ENCODE results near the gene GLE1.
"Not testable (repeated sequence)": the region's sequence is repeated elsewhere in the genome, so short reads cannot be mapped to it uniquely, and the experiment has no call there.

GLE1 gene

DNA sequence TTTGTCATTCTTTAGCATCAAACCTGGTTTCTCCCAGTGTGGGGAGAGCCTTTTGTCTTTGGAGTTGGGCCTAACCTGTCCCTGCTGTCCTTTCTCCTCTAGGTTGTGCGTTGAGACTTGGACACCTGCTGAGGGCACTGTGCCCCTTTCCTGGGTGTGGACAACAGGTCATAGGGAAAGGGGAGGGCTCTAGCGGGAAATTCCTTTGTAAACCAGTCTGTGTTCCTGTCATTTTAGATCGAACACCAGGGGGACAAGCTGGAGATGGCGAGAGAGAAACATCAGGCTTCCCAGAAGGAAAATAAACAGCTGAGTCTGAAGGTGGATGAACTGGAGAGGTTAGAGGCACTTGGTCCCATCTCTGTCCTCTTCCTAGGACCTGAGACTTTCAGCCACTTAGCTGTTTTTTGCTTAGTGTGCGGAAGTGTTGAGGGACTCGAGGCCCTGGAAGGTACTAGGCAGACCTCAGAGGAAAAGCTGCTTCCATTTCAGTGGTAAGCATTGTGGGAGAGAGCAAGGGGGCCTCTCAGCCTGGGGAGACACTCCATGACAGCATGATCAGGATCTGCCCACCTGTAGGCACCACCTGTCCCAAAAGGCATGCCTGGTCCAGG, 8.6 kb upstream of the GLE1 start:
- Histone ChIP-seq H2AFZ (ENCODE audit: low read length, unreplicated experiment) (no peak overlapping the region), H3K4me1 (ENCODE audit: control insufficient read depth, insufficient read depth, low read length, unreplicated experiment) (peaks cover 4% of the 10 kb centered on the region), H3K27ac (ENCODE audit: low read depth, low read length) (no peak overlapping the region), H3K27me3 (ENCODE audit: insufficient read depth, low read length) (no peaks in the 10 kb centered on the region), H3K4me3 (ENCODE audit: low read depth, low read length) (no peak overlapping the region), H3K79me2 (ENCODE audit: control insufficient read depth, insufficient read depth, low read length, unreplicated experiment) (no peaks in the 10 kb centered on the region), H3K36me3 (ENCODE audit: insufficient read depth, low read length) (peaks cover 10% of the 10 kb centered on the region)

DNA sequence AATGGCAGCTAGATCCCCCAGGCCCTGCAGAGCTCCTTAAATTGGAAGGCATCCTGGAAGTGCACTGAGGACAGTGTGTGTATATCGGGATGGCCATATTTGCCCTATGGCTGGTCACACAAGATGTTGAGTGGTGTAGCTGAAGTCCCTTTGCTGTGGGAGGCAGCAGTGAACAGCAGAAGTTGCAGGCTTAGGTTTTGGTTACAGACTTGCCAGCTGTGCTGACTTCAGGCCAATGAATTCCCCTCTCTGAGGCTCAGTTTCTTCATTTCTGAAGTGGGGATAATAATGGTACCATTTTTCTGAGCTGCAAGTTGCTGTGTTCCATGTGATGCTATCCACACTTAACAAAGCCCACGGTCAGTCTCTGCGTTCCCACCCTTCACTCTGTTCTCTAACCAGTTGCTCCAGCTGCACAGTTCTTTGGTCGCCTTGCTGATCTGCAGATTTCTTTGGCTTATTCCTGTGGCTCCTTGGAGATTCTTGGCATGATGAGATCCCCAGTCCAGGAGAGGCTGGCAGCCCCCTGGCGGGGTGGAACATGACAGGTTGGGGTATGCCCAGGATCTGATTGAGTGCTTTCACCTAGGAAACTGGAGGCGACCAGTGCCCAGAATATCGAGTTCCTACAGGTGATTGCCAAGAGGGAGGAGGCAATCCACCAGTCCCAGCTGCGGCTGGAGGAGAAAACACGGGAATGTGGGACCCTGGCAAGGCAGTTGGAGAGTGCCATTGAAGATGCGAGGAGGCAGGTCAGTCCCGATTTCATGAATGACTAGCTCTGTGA, 6.5 kb upstream of the GLE1 start:
- Histone ChIP-seq H2AFZ (ENCODE audit: low read length, unreplicated experiment) (no peak overlapping the region), H3K27me3 (ENCODE audit: insufficient read depth, low read length) (no peaks in the 10 kb centered on the region), H3K36me3 (ENCODE audit: insufficient read depth, low read length) (peaks cover 15% of the 10 kb centered on the region)

GRCh38 chr9:128498911-128499310, 5.6 kb upstream of the GLE1 start:
- Histone ChIP-seq H3K27ac (ENCODE audit: low read depth, low read length) (no peak overlapping the region), H3K27me3 (ENCODE audit: insufficient read depth, low read length) (no peaks in the 10 kb centered on the region), H3K4me1 (ENCODE audit: control insufficient read depth, insufficient read depth, low read length, unreplicated experiment) (peaks cover 8% of the 10 kb centered on the region), H3K36me3 (ENCODE audit: insufficient read depth, low read length) (peaks cover 15% of the 10 kb centered on the region), H3K4me3 (ENCODE audit: low read depth, low read length) (no peak overlapping the region), H2AFZ (ENCODE audit: low read length, unreplicated experiment) (no peak overlapping the region), H3K79me2 (ENCODE audit: control insufficient read depth, insufficient read depth, low read length, unreplicated experiment) (no peaks in the 10 kb centered on the region)

More for the DNA sequence above, 6.5 kb upstream of the GLE1 start:
- H3K79me2 ChIP-seq (ENCODE audit: control insufficient read depth, insufficient read depth, low read length, unreplicated experiment), result no peaks in the 10 kb centered on the region
- H3K4me1 ChIP-seq (ENCODE audit: control insufficient read depth, insufficient read depth, low read length, unreplicated experiment), result peaks cover 6% of the 10 kb centered on the region
- no peak overlapping the region for H3K4me3 ChIP-seq (ENCODE audit: low read depth, low read length)
- H3K27ac ChIP-seq (ENCODE audit: low read depth, low read length), result no peak overlapping the region

- H3K79me2 ChIP-seq (ENCODE audit: control insufficient read depth, insufficient read depth, low read length, unreplicated experiment), result peaks cover 2% of the 10 kb centered on the region
- H3K4me1 ChIP-seq (ENCODE audit: control insufficient read depth, insufficient read depth, low read length, unreplicated experiment), result peaks cover 9% of the 10 kb centered on the region
- no peak overlapping the region; the same call in 1 of the 2 replicates for H3K27ac ChIP-seq (ENCODE audit: low read depth, low read length)
- H3K27me3 ChIP-seq (ENCODE audit: insufficient read depth, low read length), result no peaks in the 10 kb centered on the region
- H3K36me3 ChIP-seq (ENCODE audit: insufficient read depth, low read length), result peaks cover 15% of the 10 kb centered on the region
- no peak overlapping the region for H2AFZ ChIP-seq (ENCODE audit: low read length, unreplicated experiment)
- H3K4me3 ChIP-seq (ENCODE audit: low read depth, low read length), result no peak overlapping the region
Observed at GRCh38 chr9:128499920-128500319, 4.6 kb upstream of the GLE1 start.

DNA sequence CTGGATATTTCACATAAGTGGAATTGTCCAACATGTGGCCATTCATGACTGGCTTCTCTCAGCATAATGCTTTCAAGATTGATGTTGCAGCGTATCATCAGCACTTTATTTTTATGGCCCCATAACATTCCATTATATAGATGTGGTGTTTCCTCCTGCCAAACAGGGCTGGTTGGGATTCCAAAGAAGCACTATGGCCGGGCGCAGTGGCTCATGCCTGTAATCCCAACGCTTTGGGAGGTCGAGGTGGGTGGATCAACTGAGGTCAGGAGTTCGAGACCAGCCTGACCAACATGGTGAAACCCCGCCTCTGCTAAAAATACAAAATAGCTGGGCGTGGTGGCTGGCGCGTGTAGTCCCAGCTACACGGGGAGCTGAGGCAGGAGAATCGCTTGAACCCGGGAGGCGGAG, 1.1 kb upstream of the GLE1 start:
- Histone ChIP-seq H3K4me1 (ENCODE audit: control insufficient read depth, insufficient read depth, low read length, unreplicated experiment) (peaks cover 14% of the 10 kb centered on the region), H3K79me2 (ENCODE audit: control insufficient read depth, insufficient read depth, low read length, unreplicated experiment) (peaks cover 15% of the 10 kb centered on the region), H3K4me3 (ENCODE audit: low read depth, low read length) (peak overlapping the region; percentile 97)
- H2AFZ ChIP-seq (ENCODE audit: low read length, unreplicated experiment); H3K27me3 ChIP-seq (ENCODE audit: insufficient read depth, low read length); H3K27ac ChIP-seq (ENCODE audit: low read depth, low read length); H3K36me3 ChIP-seq (ENCODE audit: insufficient read depth, low read length): not testable (repeated sequence)

DNA sequence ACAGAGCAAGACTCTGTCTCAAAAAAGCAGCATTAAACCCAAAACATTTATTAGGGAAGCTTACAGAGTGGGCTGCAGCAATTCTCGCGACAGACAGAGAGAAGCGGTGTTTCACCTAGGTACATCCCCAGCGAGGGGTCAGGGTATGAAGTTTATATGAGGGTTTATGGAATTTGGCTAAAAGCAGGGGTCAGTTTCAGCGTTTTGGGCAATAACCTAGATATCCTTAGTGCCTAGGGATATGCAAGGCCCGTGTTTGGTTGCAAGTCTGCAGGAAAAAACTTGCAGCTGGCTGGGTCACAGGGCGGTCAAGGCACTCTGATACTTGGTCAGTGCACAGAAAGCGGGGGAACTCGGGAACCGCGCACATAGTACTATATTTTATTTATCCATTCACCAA, 649 bp upstream of the GLE1 start:
- Histone ChIP-seq H3K4me3 (ENCODE audit: low read depth, low read length) (peak overlapping the region; percentile 97), H2AFZ (ENCODE audit: low read length, unreplicated experiment) (no peak overlapping the region), H3K27ac (ENCODE audit: low read depth, low read length) (no peak overlapping the region)

DNA sequence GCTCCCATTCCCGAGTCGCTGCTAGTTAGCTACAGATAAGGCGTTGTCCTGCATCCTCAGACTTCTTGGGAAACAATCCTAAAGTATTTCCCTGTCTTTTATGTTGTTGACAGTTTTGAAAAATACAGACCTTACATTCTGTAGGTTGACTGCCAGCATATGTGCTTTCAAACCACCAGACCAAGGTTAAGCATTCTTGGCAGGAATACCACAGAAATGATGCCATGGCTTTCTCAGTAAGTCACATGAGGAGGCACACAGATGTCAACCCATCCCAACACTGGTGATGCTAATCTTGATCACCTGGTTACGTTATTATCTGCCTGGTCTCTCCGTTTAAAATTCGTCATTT, 871 bp downstream of the GLE1 start:
- no peak overlapping the region for H3K27ac ChIP-seq (ENCODE audit: low read depth, low read length)
- H3K4me1 ChIP-seq (ENCODE audit: control insufficient read depth, insufficient read depth, low read length, unreplicated experiment), result peaks cover 14% of the 10 kb centered on the region

More for the DNA sequence above, 649 bp upstream of the GLE1 start:
- H3K79me2 ChIP-seq (ENCODE audit: control insufficient read depth, insufficient read depth, low read length, unreplicated experiment), result peaks cover 15% of the 10 kb centered on the region
- H3K4me1 ChIP-seq (ENCODE audit: control insufficient read depth, insufficient read depth, low read length, unreplicated experiment), result peaks cover 14% of the 10 kb centered on the region
- H3K27me3 ChIP-seq (ENCODE audit: insufficient read depth, low read length), result no peaks in the 10 kb centered on the region
- H3K36me3 ChIP-seq (ENCODE audit: insufficient read depth, low read length), result peaks cover 7% of the 10 kb centered on the region; the same call in 1 of the 2 replicates

DNA sequence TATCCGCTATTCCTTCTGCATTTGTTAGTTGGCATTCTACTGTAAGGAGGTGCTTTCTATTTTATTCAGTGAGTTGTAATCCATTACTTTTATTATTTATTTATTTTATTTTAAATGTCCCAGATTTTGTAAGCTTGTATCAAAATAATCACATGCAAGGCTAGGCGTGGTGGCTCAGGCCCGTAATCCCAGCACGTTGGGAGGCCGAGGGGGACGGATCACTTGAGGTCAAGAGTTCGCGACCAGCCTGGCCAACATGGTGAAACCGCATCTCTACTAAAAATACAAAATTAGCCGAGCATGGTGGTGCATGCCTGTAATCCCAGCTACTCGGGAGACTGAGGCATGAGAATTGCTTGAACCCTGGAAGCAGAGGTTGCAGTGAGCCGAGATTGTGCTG, 1.4 kb downstream of the GLE1 start:
- peak overlapping the region; percentile 97 for H3K4me3 ChIP-seq (ENCODE audit: low read depth, low read length)
- not testable (repeated sequence) for H2AFZ ChIP-seq (ENCODE audit: low read length, unreplicated experiment); H3K27ac ChIP-seq (ENCODE audit: low read depth, low read length); H3K36me3 ChIP-seq (ENCODE audit: insufficient read depth, low read length); H3K27me3 ChIP-seq (ENCODE audit: insufficient read depth, low read length)
- H3K4me1 ChIP-seq (ENCODE audit: control insufficient read depth, insufficient read depth, low read length, unreplicated experiment), result peaks cover 10% of the 10 kb centered on the region
- peaks cover 15% of the 10 kb centered on the region for H3K79me2 ChIP-seq (ENCODE audit: control insufficient read depth, insufficient read depth, low read length, unreplicated experiment)

More for the DNA sequence above, 871 bp downstream of the GLE1 start:
- H3K27me3 ChIP-seq (ENCODE audit: insufficient read depth, low read length), result no peaks in the 10 kb centered on the region
- H3K4me3 ChIP-seq (ENCODE audit: low read depth, low read length), result peak overlapping the region; percentile 97
- H3K79me2 ChIP-seq (ENCODE audit: control insufficient read depth, insufficient read depth, low read length, unreplicated experiment), result peaks cover 15% of the 10 kb centered on the region
- no peak overlapping the region for H2AFZ ChIP-seq (ENCODE audit: low read length, unreplicated experiment)
- H3K36me3 ChIP-seq (ENCODE audit: insufficient read depth, low read length), result peaks cover 7% of the 10 kb centered on the region; the same call in 1 of the 2 replicates

DNA sequence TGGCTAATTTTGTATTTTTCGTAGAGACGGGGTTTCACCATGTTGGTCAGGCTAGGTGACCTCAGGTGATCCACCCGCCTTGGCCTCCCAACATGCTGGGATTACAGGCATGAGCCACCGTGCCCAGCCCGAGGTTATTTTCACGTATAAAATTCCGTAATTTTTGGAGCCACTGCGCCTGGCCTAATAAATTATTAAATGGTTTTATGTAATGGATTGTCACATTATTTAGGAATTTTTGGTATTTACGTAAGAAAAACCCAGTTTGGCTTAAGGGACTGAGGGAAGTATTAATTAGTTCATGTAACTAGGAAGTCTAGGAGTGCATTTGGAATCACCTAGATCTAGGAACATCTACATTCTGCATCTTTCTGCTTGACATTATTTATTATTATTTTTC, 8.3 kb downstream of the GLE1 start:
- Histone ChIP-seq H3K27ac (ENCODE audit: low read depth, low read length) (no peak overlapping the region), H2AFZ (ENCODE audit: low read length, unreplicated experiment) (no peak overlapping the region), H3K4me1 (ENCODE audit: control insufficient read depth, insufficient read depth, low read length, unreplicated experiment) (no peaks in the 10 kb centered on the region), H3K27me3 (ENCODE audit: insufficient read depth, low read length) (no peaks in the 10 kb centered on the region), H3K4me3 (ENCODE audit: low read depth, low read length) (no peak overlapping the region), H3K36me3 (ENCODE audit: insufficient read depth, low read length) (peaks cover 16% of the 10 kb centered on the region), H3K79me2 (ENCODE audit: control insufficient read depth, insufficient read depth, low read length, unreplicated experiment) (no peaks in the 10 kb centered on the region)

GRCh38 chr9:128521956-128522355, 17.4 kb downstream of the GLE1 start:
- peaks cover 13% of the 10 kb centered on the region for H3K36me3 ChIP-seq (ENCODE audit: insufficient read depth, low read length)
- H3K27me3 ChIP-seq (ENCODE audit: insufficient read depth, low read length), result no peaks in the 10 kb centered on the region
- H3K4me1 ChIP-seq (ENCODE audit: control insufficient read depth, insufficient read depth, low read length, unreplicated experiment), result peaks cover 9% of the 10 kb centered on the region
- H3K27ac ChIP-seq (ENCODE audit: low read depth, low read length), result no peak overlapping the region
- H2AFZ ChIP-seq (ENCODE audit: low read length, unreplicated experiment), result no peak overlapping the region
- H3K79me2 ChIP-seq (ENCODE audit: control insufficient read depth, insufficient read depth, low read length, unreplicated experiment), result no peaks in the 10 kb centered on the region
- no peak overlapping the region for H3K4me3 ChIP-seq (ENCODE audit: low read depth, low read length)

Measured in ACC112 (cell line).